22Rv1 (cell line): ENCODE measurements around the gene PGD.

Experiments used
- CTCF ChIP-seq: fragments of 450-650 bp; IDR thresholded peaks from 2 replicates; pipeline ENCODE4 v1.5.1; 2017; ENCODE audit warnings: mild to moderate bottlenecking
- ZFX ChIP-seq: fragments of 450-650 bp; IDR thresholded peaks from 2 replicates; pipeline ENCODE4 v1.6.1; 2017; ENCODE audit warnings: antibody characterized with exemption, borderline replicate concordance

GRCh38 chr1:10456048-10456447 lies 57.2 kb downstream of the PGD start:
- TF ChIP-seq CTCF = no peak
- no peak for TF ChIP-seq ZFX
